Gastroesophageal sphincter (tissue), 3 donors: ENCODE measurements around the gene TM9SF2.

Experiments
- POLR2A ChIP-seq, 2 donors: fragments of 450-650 bp; IDR thresholded peaks; one replicate each; pipeline ENCODE4 v1.6.1; 2017; ENCODE audit warnings: antibody characterized with exemption in 2 of 2, mild to moderate bottlenecking in 2 of 2, moderate library complexity in 1 of 2
- TF ChIP-seq, protein P1 (sequence below), 4 experiments: fragments of 200-600 bp in 2 of 4; fragments of 450-650 bp in 2 of 4; sonication (generic) in 1 of 4; IDR thresholded peaks; one replicate each; pipeline ENCODE4 v1.5.1; 2017 to 2019; ENCODE audit warnings: antibody characterized with exemption in 4 of 4, mild to moderate bottlenecking in 2 of 4, moderate library complexity in 2 of 4

DNA sequence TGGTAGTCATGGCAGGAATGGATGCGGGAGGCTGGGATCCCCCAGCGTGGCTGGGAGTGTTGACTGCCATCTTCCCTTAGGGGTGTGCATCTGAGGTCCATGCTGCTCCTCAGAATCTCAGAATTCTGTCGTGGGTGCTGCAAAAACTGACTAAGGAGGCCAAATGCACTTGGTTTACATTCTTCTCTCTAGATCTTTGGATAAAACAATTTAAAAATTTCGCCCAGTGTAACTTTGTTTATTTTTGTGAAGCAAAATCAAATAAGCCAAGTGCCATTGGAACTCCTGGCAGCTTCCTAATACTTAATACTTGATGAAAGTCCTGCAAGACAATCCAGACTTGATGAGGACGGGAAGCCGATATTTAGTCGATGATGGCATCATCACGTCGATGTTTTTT is 27.8 kb upstream of the TM9SF2 start:
- TF ChIP-seq POLR2A (IDR thresholded peaks at IDR 0.05) = no peak
- TF ChIP-seq, protein P1, sequence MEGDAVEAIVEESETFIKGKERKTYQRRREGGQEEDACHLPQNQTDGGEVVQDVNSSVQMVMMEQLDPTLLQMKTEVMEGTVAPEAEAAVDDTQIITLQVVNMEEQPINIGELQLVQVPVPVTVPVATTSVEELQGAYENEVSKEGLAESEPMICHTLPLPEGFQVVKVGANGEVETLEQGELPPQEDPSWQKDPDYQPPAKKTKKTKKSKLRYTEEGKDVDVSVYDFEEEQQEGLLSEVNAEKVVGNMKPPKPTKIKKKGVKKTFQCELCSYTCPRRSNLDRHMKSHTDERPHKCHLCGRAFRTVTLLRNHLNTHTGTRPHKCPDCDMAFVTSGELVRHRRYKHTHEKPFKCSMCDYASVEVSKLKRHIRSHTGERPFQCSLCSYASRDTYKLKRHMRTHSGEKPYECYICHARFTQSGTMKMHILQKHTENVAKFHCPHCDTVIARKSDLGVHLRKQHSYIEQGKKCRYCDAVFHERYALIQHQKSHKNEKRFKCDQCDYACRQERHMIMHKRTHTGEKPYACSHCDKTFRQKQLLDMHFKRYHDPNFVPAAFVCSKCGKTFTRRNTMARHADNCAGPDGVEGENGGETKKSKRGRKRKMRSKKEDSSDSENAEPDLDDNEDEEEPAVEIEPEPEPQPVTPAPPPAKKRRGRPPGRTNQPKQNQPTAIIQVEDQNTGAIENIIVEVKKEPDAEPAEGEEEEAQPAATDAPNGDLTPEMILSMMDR (IDR thresholded peaks at IDR 0.05) = no peak
